ENCODE results near the gene KRT9. TPM values are rescaled to one million over a fixed set of nuclear protein-coding genes. Genes with fewer than 3 reads are reported as not detected.
"Not testable (repeated sequence)": the region's sequence is repeated elsewhere in the genome, so short reads cannot be mapped to it uniquely, and the experiment has no call there.

The KRT9 gene
- total and polyA plus RNA-seq, 7 experiments from 2014 or later: not detected

DNA sequence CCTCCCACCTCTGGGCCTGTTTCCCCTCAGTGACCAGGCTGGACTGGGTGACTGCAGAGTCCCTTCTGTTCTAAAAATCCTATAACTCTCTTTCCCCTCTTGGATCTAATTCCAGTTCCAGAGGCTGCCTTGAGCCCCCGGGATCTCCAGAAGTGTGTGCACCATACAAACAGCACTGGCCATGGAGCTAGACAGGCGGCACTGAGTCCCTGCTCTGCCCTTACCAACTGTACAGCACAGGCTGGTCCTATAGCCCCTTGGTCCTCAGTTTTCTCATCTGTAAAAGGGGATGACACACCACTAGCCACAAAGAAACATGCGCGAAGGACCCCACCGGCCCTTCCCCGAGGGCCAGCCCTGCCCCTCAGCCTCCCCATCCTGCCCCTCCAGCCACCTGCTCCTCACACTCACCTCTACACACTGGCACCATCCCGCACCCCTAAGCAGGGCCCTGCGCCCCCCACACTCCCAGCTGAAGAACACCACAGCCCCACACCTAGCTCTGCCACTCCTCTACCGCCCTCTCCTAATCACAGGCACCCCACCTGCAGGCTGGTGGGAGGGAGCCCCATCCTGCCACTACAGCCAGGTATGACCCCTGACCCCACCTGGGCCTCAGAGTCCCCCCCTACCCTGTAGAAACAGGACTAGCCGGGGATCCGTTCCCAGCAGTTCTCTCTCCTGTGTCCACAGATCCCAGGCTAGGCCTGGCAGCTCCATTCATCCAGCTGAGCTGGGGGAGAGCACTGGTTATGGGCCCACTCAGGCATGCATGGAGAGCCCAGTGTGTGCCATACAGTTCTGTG lies 41.6 kb upstream of the KRT9 start:
- H3K27ac Mint-ChIP-seq: no peak overlapping the region
- Histone ChIP-seq H3K36me3 (ENCODE audit: control insufficient read depth in 2 of 3, insufficient read depth in 3 of 3, low read length in 3 of 3) (no peaks in the 10 kb centered on the region), H3K4me1 (ENCODE audit: control insufficient read depth in 2 of 2, insufficient read depth in 2 of 2, low read length in 2 of 2) (no peaks in the 10 kb centered on the region), H3K27ac (ENCODE audit: low read depth, low read length) (no peak overlapping the region), H3K9me3 (ENCODE audit: control insufficient read depth in 2 of 3, low read length in 3 of 3) (no peaks in the 10 kb centered on the region), H3K4me3 (ENCODE audit: low read length) (no peak overlapping the region), H3K27me3 (ENCODE audit: control insufficient read depth in 2 of 2, insufficient read depth in 2 of 2, low read length in 2 of 2) (no peaks in the 10 kb centered on the region)
- H3K27me3 Mint-ChIP-seq: peaks cover 5 to 20% (median 12%) of the 10 kb centered on the region in 5 donors
- ATAC-seq (no peak), DNase-seq (no peak)
- no peaks in the 10 kb centered on the region for H3K36me3 Mint-ChIP-seq
- POLR2A ChIA-PET: no interaction called here
- intact Hi-C loops (cut with micrococcal nuclease): no loop called here
- no peak overlapping the region for H3K4me3 Mint-ChIP-seq
- peaks cover 0 to 5% (median 0%) of the 10 kb centered on the region in 7 donors for H3K4me1 Mint-ChIP-seq
- CTCF ChIA-PET: no interaction called here
- peaks cover 0 to 2% (median 0%) of the 10 kb centered on the region in 11 donors for H3K9me3 Mint-ChIP-seq

DNA sequence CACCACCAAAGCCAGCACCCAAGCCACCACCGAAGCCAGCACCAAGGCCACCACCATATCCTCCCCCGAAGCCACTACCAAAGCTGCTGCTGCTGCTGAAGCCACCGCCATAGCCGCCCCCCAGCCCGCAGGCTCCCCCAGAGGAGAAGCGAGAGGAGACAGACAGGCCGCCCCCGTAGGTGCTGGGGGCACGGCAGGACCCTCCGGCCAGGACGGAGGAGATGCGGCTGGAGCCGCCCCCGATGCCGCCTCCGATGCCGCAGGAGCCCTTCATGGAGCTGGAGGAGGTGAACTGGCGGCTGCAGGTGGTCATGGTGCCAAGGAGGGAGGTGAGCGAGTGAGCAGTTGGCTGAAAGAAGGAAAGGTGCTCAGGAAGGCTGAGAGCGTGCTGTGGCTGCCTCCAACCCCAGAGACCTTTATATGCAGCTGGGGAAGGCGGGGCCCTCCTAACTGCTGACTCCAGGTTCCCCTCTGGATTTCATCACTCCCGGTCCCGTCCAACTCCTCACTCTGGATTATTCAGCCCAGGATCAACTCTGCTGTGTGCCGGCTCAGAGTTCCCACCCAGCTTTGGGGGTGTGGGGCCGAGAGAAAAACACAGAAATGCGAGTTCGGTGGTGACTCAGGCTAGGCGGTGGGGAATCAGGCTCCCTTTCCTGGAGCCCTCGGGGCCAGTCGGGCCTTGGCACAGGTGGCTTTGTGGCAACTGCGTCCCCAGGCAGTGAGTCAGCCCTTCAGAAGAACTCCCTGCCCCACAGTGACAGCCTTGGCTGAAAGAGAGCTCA lies 40.7 kb upstream of the KRT9 start, which contains the start of gene KRT16:
Gene KRT16 (minus strand): TSS at position 392 of the 785 bp plus-strand sequence. CDS start 79 bp downstream, at position 313.
- H3K4me1 Mint-ChIP-seq; DNase-seq; H3K4me3 ChIP-seq (ENCODE audit: low read length); intact Hi-C loops (cut with micrococcal nuclease); H3K9me3 Mint-ChIP-seq; CTCF ChIA-PET; H3K27ac Mint-ChIP-seq; ATAC-seq; H3K27me3 ChIP-seq (ENCODE audit: control insufficient read depth in 2 of 2, insufficient read depth in 2 of 2, low read length in 2 of 2); H3K4me3 Mint-ChIP-seq; H3K36me3 ChIP-seq (ENCODE audit: control insufficient read depth in 2 of 3, insufficient read depth in 3 of 3, low read length in 3 of 3); POLR2A ChIA-PET; H3K27ac ChIP-seq (ENCODE audit: low read depth, low read length); H3K9me3 ChIP-seq (ENCODE audit: control insufficient read depth in 2 of 3, low read length in 3 of 3); H3K4me1 ChIP-seq (ENCODE audit: control insufficient read depth in 2 of 2, insufficient read depth in 2 of 2, low read length in 2 of 2); H3K36me3 Mint-ChIP-seq: not testable (repeated sequence)
- peaks cover 5 to 25% (median 13%) of the 10 kb centered on the region in 5 donors for H3K27me3 Mint-ChIP-seq

DNA sequence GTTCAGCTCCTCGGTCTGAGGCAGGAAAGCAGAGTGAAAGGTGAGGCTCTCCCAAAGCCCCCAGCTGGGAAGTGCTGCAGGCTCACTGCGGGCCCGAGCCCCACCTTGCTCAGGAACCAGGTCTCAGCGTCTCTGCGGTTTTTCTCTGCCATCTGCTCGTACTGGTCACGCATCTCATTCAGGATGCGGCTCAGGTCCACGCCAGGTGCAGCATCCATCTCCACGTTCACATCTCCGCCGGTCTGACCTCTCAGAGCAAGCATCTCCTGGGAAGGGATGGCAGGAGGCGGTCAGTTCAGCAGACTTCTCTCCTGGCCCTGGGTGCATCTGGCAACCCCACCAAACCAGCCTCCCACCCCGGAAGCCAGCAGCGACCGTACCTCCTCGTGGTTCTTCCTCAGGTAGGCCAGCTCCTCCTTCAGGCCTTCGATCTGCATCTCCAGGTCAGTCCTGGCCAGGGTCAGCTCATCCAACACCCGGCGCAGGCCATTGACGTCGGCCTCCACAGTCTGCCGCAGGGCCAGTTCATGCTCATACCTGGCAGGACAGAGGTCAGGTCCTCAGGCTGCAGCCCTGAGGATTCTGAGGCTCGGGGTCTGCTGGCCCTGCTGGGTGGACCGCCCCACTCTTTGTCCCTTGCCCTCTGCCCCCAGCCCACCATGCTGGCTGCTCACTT lies 39.2 kb upstream of the KRT9 start:
- DNase-seq (no peak), ATAC-seq (no peak)
- peaks cover 0 to 3% (median 0%) of the 10 kb centered on the region in 3 experiments for H3K9me3 ChIP-seq (ENCODE audit: control insufficient read depth in 2 of 3, low read length in 3 of 3)
- Mint-ChIP-seq H3K4me3 (no peak overlapping the region), H3K27me3 (peaks cover 13 to 37% (median 26%) of the 10 kb centered on the region in 5 donors), H3K27ac (no peak overlapping the region), H3K36me3 (peaks cover 0 to 11% (median 7%) of the 10 kb centered on the region in 5 donors), H3K4me1 (peaks cover 0 to 5% (median 0%) of the 10 kb centered on the region in 7 donors), H3K9me3 (peaks cover 9 to 19% (median 15%) of the 10 kb centered on the region in 11 donors)
- intact Hi-C loops (cut with micrococcal nuclease): no loop called here
- H3K27me3 ChIP-seq (ENCODE audit: control insufficient read depth in 2 of 2, insufficient read depth in 2 of 2, low read length in 2 of 2): no peaks in the 10 kb centered on the region
- H3K4me1 ChIP-seq (ENCODE audit: control insufficient read depth in 2 of 2, insufficient read depth in 2 of 2, low read length in 2 of 2): no peaks in the 10 kb centered on the region
- H3K36me3 ChIP-seq (ENCODE audit: control insufficient read depth in 2 of 3, insufficient read depth in 3 of 3, low read length in 3 of 3): no peaks in the 10 kb centered on the region
- ChIA-PET POLR2A (no interaction called here), CTCF (no interaction called here)
- H3K4me3 ChIP-seq (ENCODE audit: low read length): no peak overlapping the region
- H3K27ac ChIP-seq (ENCODE audit: low read depth, low read length): no peak overlapping the region

DNA sequence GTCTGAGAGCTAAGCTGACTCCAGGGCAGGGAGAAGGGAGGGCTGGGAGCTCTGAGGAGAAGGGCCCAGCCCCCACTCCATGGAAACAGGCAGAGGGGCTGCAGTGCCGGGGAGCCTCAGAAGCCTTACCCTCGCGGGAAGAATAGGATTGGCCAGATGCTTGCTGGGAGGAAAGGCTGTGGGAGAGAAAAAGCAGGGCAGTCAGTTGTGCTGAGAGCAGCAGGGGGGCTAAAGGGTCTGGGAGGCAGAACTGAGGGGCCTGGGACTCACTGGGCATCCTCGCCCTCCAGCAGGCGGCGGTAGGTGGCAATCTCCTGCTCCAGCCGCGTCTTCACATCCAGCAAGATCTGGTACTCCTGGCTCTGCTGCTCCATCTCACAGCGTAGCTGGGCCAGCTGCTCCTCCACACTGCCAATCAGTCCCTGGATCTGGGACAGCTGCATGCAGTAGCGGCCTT lies 38.2 kb upstream of the KRT9 start:
- Mint-ChIP-seq H3K27me3 (peaks cover 17 to 43% (median 26%) of the 10 kb centered on the region in 5 donors), H3K36me3 (peaks cover 0 to 15% (median 7%) of the 10 kb centered on the region in 5 donors), H3K9me3 (peaks cover 9 to 29% (median 17%) of the 10 kb centered on the region in 11 donors)
- H3K27ac ChIP-seq (ENCODE audit: low read depth, low read length); CTCF ChIA-PET; ATAC-seq; H3K9me3 ChIP-seq (ENCODE audit: control insufficient read depth in 2 of 3, low read length in 3 of 3); DNase-seq; H3K27ac Mint-ChIP-seq; H3K4me1 ChIP-seq (ENCODE audit: control insufficient read depth in 2 of 2, insufficient read depth in 2 of 2, low read length in 2 of 2); intact Hi-C loops (cut with micrococcal nuclease); H3K4me3 Mint-ChIP-seq; H3K4me1 Mint-ChIP-seq; H3K27me3 ChIP-seq (ENCODE audit: control insufficient read depth in 2 of 2, insufficient read depth in 2 of 2, low read length in 2 of 2); H3K36me3 ChIP-seq (ENCODE audit: control insufficient read depth in 2 of 3, insufficient read depth in 3 of 3, low read length in 3 of 3); POLR2A ChIA-PET; H3K4me3 ChIP-seq (ENCODE audit: low read length): not testable (repeated sequence)

DNA sequence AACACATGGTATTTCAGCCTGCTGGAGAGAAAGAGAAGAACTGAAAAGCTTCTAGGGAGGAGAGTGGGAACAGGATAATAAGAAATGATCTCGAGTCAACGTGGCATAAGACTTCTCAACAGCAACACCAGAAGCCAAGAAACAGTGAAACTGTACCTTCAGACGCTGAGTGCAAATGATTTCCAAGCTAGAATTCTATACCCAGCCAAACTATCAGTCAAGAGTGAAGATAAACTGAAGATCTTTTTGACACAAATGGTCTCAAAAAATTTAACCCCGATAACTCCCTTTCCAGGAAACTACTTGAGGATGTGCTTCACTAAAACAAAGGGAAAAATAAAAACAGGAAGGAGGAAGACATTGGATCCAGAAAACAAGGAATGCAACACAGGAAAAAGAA lies 35.1 kb upstream of the KRT9 start:
- H3K27ac ChIP-seq (ENCODE audit: low read depth, low read length); H3K9me3 ChIP-seq (ENCODE audit: control insufficient read depth in 2 of 3, low read length in 3 of 3); H3K27ac Mint-ChIP-seq; H3K4me3 Mint-ChIP-seq; H3K4me3 ChIP-seq (ENCODE audit: low read length); H3K4me1 Mint-ChIP-seq; H3K4me1 ChIP-seq (ENCODE audit: control insufficient read depth in 2 of 2, insufficient read depth in 2 of 2, low read length in 2 of 2); H3K27me3 ChIP-seq (ENCODE audit: control insufficient read depth in 2 of 2, insufficient read depth in 2 of 2, low read length in 2 of 2); DNase-seq; H3K36me3 ChIP-seq (ENCODE audit: control insufficient read depth in 2 of 3, insufficient read depth in 3 of 3, low read length in 3 of 3); ATAC-seq; CTCF ChIA-PET; POLR2A ChIA-PET; intact Hi-C loops (cut with micrococcal nuclease): not testable (repeated sequence)
- Mint-ChIP-seq H3K9me3 (peaks cover 9 to 34% (median 17%) of the 10 kb centered on the region in 11 donors), H3K36me3 (peaks cover 0 to 19% (median 7%) of the 10 kb centered on the region in 5 donors), H3K27me3 (peaks cover 26 to 54% (median 40%) of the 10 kb centered on the region in 5 donors)

DNA sequence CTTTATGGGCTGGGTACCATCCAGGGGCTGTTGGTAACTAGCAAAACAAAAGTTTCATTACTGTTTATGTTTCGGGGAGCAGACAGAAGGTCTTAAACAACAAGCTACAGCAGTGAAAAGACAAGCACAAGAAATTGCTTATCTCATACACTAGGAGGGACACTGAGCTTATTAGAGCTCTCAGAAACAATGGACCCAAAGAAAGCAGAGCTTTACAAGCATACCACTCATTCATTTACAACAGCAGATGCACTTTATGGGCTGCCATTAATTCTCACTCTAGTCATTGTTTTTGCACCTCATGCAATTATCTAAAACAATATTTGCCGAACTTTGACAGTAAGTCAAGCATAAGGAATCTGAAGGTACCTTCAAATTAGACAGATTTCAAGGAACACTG lies 30.7 kb upstream of the KRT9 start:
- ATAC-seq (no peak), DNase-seq (no peak)
- no peak overlapping the region for H3K4me3 Mint-ChIP-seq
- Histone ChIP-seq H3K27me3 (ENCODE audit: control insufficient read depth in 2 of 2, insufficient read depth in 2 of 2, low read length in 2 of 2) (no peaks in the 10 kb centered on the region), H3K27ac (ENCODE audit: low read depth, low read length) (no peak overlapping the region), H3K36me3 (ENCODE audit: control insufficient read depth in 2 of 3, insufficient read depth in 3 of 3, low read length in 3 of 3) (no peaks in the 10 kb centered on the region), H3K4me1 (ENCODE audit: control insufficient read depth in 2 of 2, insufficient read depth in 2 of 2, low read length in 2 of 2) (no peaks in the 10 kb centered on the region), H3K9me3 (ENCODE audit: control insufficient read depth in 2 of 3, low read length in 3 of 3) (peaks cover 0 to 3% (median 0%) of the 10 kb centered on the region in 3 experiments), H3K4me3 (ENCODE audit: low read length) (no peak overlapping the region)
- H3K27me3 Mint-ChIP-seq: peaks cover 15 to 40% (median 29%) of the 10 kb centered on the region in 5 donors
- POLR2A ChIA-PET: no interaction called here
- H3K27ac Mint-ChIP-seq: no peak overlapping the region
- H3K9me3 Mint-ChIP-seq: peaks cover 9 to 29% (median 14%) of the 10 kb centered on the region in 11 donors
- H3K4me1 Mint-ChIP-seq: no peaks in the 10 kb centered on the region
- CTCF ChIA-PET: no interaction called here
- peaks cover 0 to 19% (median 7%) of the 10 kb centered on the region in 5 donors for H3K36me3 Mint-ChIP-seq
- intact Hi-C loops (cut with micrococcal nuclease): no loop called here
